ENCODE measurements around the gene INHBC. TPM values are rescaled to one million over a fixed set of nuclear protein-coding genes. Genes with fewer than 3 reads are reported as not detected.

The INHBC gene
- 0.11 TPM in 1 of 2 replicates, not detected in the other for total RNA-seq (2014; rRNA removed; shearing (Covaris generic); ENCODE audit: low replicate concordance)

DNA sequence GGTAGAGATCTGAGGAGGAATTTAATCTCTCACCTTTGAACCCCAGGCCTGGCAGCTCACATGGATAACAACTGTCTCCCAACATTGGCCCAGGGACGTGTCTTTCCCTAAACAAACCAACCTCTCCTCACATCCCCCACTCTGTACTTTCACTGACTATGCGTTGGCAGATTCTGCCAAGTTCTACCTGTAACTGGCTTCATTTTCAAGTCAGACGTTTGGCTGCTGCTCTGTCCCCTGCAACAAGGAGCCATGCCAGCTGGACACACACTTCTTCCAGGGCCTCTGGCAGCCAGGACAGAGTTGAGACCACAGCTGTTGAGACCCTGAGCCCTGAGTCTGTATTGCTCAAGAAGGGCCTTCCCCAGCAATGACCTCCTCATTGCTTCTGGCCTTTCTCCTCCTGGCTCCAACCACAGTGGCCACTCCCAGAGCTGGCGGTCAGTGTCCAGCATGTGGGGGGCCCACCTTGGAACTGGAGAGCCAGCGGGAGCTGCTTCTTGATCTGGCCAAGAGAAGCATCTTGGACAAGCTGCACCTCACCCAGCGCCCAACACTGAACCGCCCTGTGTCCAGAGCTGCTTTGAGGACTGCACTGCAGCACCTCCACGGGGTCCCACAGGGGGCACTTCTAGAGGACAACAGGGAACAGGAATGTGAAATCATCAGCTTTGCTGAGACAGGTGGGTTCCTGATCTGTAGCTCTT lies at the start of gene INHBC:
Gene INHBC, plus strand, starts transcription at position 268 of the 707 bp plus-strand sequence. Its CDS starts 103 bp downstream, at position 371.
- Histone ChIP-seq H3K9me2 (replicated peaks; ENCODE audit: insufficient read depth, low read length) (no peaks in the 10 kb centered on the region), H3K9ac (ENCODE audit: low read length) (no peak within 1 kb of the TSS), H3K27ac (ENCODE audit: low read length) (no peak within 1 kb of the TSS), H4K20me1 (ENCODE audit: insufficient read depth, low read depth, low read length) (no peaks in the 10 kb centered on the region), H2AFZ (ENCODE audit: low read length) (no peak within 1 kb of the TSS), H3K4me2 (ENCODE audit: low read depth, low read length, poor library complexity, severe bottlenecking) (no peak within 1 kb of the TSS), H3K36me3 (ENCODE audit: insufficient read depth, low read length) (no peaks in the 10 kb centered on the region), H3K4me1 (ENCODE audit: low read length) (peaks cover 10% of the 10 kb centered on the region), H3K79me2 (ENCODE audit: low read length) (peaks cover 6% of the 10 kb centered on the region), H3K27me3 (ENCODE audit: low read length) (peaks cover 4% of the 10 kb centered on the region; the same call in 1 of the 2 replicates), H3K4me3 (ENCODE audit: low read length) (no peak within 1 kb of the TSS), H3K9me3 (ENCODE audit: low read length) (no peaks in the 10 kb centered on the region)
- DNase-seq, result no peak

DNA sequence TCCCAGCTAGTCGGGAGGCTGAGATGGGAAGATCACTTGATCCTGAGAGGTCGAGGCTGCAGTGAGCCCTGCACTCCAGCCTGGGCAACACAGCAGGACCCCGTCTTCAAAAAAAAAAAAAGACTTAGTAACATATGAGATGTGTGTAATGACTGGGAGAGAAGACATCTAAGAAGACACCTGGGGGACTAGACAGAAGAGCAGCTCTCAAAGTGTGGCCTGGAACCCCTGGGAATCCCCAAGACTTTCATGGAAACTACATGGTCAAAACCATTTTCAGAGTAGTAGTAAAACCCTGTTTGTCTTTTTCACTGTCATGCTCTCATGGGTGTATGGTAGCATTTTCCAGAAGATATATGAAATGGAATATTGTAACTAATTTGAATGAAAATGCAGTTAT lies 49.0 kb upstream of the INHBC start:
- no peaks in the 10 kb centered on the region; the same call in 1 of the 2 replicates for H3K4me1 ChIP-seq (ENCODE audit: low read length)
- H3K9me3 ChIP-seq (ENCODE audit: low read length), result no peaks in the 10 kb centered on the region
- H4K20me1 ChIP-seq (ENCODE audit: insufficient read depth, low read depth, low read length), result no peaks in the 10 kb centered on the region
- no peak for DNase-seq
- H3K4me2 ChIP-seq (ENCODE audit: low read depth, low read length, poor library complexity, severe bottlenecking), result no peak overlapping the region
- no peak overlapping the region for H3K27ac ChIP-seq (ENCODE audit: low read length)
- H3K79me2 ChIP-seq (ENCODE audit: low read length), result peaks cover 30% of the 10 kb centered on the region
- H3K27me3 ChIP-seq (ENCODE audit: low read length), result no peaks in the 10 kb centered on the region
- H3K9me2 ChIP-seq (replicated peaks; ENCODE audit: insufficient read depth, low read length), result no peaks in the 10 kb centered on the region
- no peak overlapping the region for H2AFZ ChIP-seq (ENCODE audit: low read length)
- no peak overlapping the region for H3K4me3 ChIP-seq (ENCODE audit: low read length)
- H3K9ac ChIP-seq (ENCODE audit: low read length), result no peak overlapping the region
- peaks cover 6% of the 10 kb centered on the region; the same call in 1 of the 2 replicates for H3K36me3 ChIP-seq (ENCODE audit: insufficient read depth, low read length)

DNA sequence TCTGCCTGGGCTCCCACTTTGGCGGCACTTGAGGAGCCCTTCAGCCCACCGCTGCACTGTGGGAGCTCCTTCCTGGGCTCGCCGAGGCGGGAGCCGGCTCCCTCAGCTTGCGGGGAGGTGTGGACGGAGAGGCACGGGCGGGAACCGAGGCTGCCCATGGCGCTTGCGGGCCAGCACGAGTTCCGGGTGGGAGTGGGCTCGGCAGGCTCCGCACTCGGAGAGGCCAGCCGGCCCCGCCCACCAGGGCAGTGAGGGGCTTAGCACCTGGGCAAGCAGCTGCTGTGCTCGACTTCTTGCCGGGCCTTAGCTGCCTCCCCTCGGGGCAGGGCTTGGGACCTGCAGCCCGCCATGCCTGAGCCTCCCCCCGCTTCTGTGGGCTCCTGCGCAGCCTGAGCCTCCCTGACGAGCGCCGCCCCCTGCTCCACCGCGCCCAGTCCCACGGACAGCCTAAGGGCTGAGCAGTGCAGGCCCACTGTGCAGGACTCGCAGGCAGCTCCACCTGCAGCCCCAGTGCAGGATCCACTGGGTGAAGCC lies 48.3 kb upstream of the INHBC start:
- Histone ChIP-seq H3K27me3 (ENCODE audit: low read length) (no peaks in the 10 kb centered on the region), H3K79me2 (ENCODE audit: low read length) (peaks cover 29% of the 10 kb centered on the region)

GRCh38 chr12:57388425-57388824 lies 46.2 kb upstream of the INHBC start:
- DNase-seq, result no peak
- H3K4me1 ChIP-seq (ENCODE audit: low read length), result no peaks in the 10 kb centered on the region
- no peaks in the 10 kb centered on the region for H3K9me3 ChIP-seq (ENCODE audit: low read length)
- no peaks in the 10 kb centered on the region for H4K20me1 ChIP-seq (ENCODE audit: insufficient read depth, low read depth, low read length)
- no peak overlapping the region for H3K9ac ChIP-seq (ENCODE audit: low read length)
- H3K4me3 ChIP-seq (ENCODE audit: low read length), result no peak overlapping the region
- H3K27me3 ChIP-seq (ENCODE audit: low read length), result no peaks in the 10 kb centered on the region
- H3K27ac ChIP-seq (ENCODE audit: low read length), result no peak overlapping the region
- no peaks in the 10 kb centered on the region for H3K9me2 ChIP-seq (replicated peaks; ENCODE audit: insufficient read depth, low read length)
- peaks cover 6% of the 10 kb centered on the region; the same call in 1 of the 2 replicates for H3K36me3 ChIP-seq (ENCODE audit: insufficient read depth, low read length)
- H2AFZ ChIP-seq (ENCODE audit: low read length), result no peak overlapping the region
- H3K79me2 ChIP-seq (ENCODE audit: low read length), result peaks cover 37% of the 10 kb centered on the region
- no peak overlapping the region for H3K4me2 ChIP-seq (ENCODE audit: low read depth, low read length, poor library complexity, severe bottlenecking)

More for the DNA sequence above, 48.3 kb upstream of the INHBC start:
- no peak overlapping the region for H3K9ac ChIP-seq (ENCODE audit: low read length)
- H3K9me3 ChIP-seq (ENCODE audit: low read length), result no peaks in the 10 kb centered on the region
- no peak overlapping the region for H2AFZ ChIP-seq (ENCODE audit: low read length)
- no peak overlapping the region for H3K4me2 ChIP-seq (ENCODE audit: low read depth, low read length, poor library complexity, severe bottlenecking)
- DNase-seq, result no peak
- no peak overlapping the region for H3K27ac ChIP-seq (ENCODE audit: low read length)
- H4K20me1 ChIP-seq (ENCODE audit: insufficient read depth, low read depth, low read length), result no peaks in the 10 kb centered on the region
- H3K4me1 ChIP-seq (ENCODE audit: low read length), result no peaks in the 10 kb centered on the region
- H3K9me2 ChIP-seq (replicated peaks; ENCODE audit: insufficient read depth, low read length), result no peaks in the 10 kb centered on the region
- peaks cover 6% of the 10 kb centered on the region; the same call in 1 of the 2 replicates for H3K36me3 ChIP-seq (ENCODE audit: insufficient read depth, low read length)
- no peak overlapping the region for H3K4me3 ChIP-seq (ENCODE audit: low read length)

- H3K4me3 ChIP-seq (ENCODE audit: low read length), result no peak overlapping the region
- no peak overlapping the region for H3K9ac ChIP-seq (ENCODE audit: low read length)
- no peak for DNase-seq
- H3K79me2 ChIP-seq (ENCODE audit: low read length), result peaks cover 37% of the 10 kb centered on the region
- no peak overlapping the region for H3K27ac ChIP-seq (ENCODE audit: low read length)
- no peaks in the 10 kb centered on the region for H3K9me2 ChIP-seq (replicated peaks; ENCODE audit: insufficient read depth, low read length)
- no peaks in the 10 kb centered on the region for H3K27me3 ChIP-seq (ENCODE audit: low read length)
- no peak overlapping the region for H3K4me2 ChIP-seq (ENCODE audit: low read depth, low read length, poor library complexity, severe bottlenecking)
- H3K9me3 ChIP-seq (ENCODE audit: low read length), result no peaks in the 10 kb centered on the region
- peaks cover 11% of the 10 kb centered on the region; the same call in 1 of the 2 replicates for H3K36me3 ChIP-seq (ENCODE audit: insufficient read depth, low read length)
- no peaks in the 10 kb centered on the region for H3K4me1 ChIP-seq (ENCODE audit: low read length)
- H2AFZ ChIP-seq (ENCODE audit: low read length), result no peak overlapping the region
- H4K20me1 ChIP-seq (ENCODE audit: insufficient read depth, low read depth, low read length), result no peaks in the 10 kb centered on the region
Observed at GRCh38 chr12:57389033-57389432, 45.6 kb upstream of the INHBC start.

GRCh38 chr12:57390174-57390573 lies 44.4 kb upstream of the INHBC start:
- H3K4me1 ChIP-seq (ENCODE audit: low read length), result no peaks in the 10 kb centered on the region
- peaks cover 11% of the 10 kb centered on the region; the same call in 1 of the 2 replicates for H3K36me3 ChIP-seq (ENCODE audit: insufficient read depth, low read length)
- H3K9me3 ChIP-seq (ENCODE audit: low read length), result no peaks in the 10 kb centered on the region
- no peak overlapping the region for H2AFZ ChIP-seq (ENCODE audit: low read length)
- H3K27me3 ChIP-seq (ENCODE audit: low read length), result no peaks in the 10 kb centered on the region
- DNase-seq, result no peak
- H3K9ac ChIP-seq (ENCODE audit: low read length), result no peak overlapping the region
- H3K9me2 ChIP-seq (replicated peaks; ENCODE audit: insufficient read depth, low read length), result no peaks in the 10 kb centered on the region
- H3K4me3 ChIP-seq (ENCODE audit: low read length), result no peak overlapping the region
- no peak overlapping the region for H3K4me2 ChIP-seq (ENCODE audit: low read depth, low read length, poor library complexity, severe bottlenecking)
- H4K20me1 ChIP-seq (ENCODE audit: insufficient read depth, low read depth, low read length), result no peaks in the 10 kb centered on the region
- H3K27ac ChIP-seq (ENCODE audit: low read length), result no peak overlapping the region
- peaks cover 37% of the 10 kb centered on the region for H3K79me2 ChIP-seq (ENCODE audit: low read length)

DNA sequence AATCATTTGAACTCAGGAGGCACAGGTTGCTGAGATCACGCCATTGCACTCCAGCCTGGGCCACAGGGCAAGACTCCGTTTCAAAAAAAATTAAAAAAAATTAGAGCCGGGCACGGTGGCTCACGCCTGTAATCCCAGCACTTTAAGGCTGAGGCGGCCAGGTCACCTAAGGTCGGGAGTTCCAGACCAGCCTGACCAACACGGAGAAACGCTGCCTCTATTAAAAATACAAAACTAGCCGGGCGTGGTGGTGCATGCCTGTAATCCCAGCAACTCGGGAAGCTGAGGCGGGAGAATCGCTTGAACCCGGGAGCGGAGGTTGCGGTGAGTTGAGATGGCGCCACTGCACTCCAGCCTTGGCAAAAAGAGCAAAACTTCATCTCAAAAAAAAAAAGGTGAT lies 39.5 kb upstream of the INHBC start:
- Histone ChIP-seq H3K36me3 (ENCODE audit: insufficient read depth, low read length) (peaks cover 5% of the 10 kb centered on the region; the same call in 1 of the 2 replicates), H3K4me2 (ENCODE audit: low read depth, low read length, poor library complexity, severe bottlenecking) (no peak overlapping the region)
- DNase-seq, result no peak

GRCh38 chr12:57397441-57397840 lies 37.1 kb upstream of the INHBC start:
- Histone ChIP-seq H3K4me3 (ENCODE audit: low read length) (no peak overlapping the region), H3K4me2 (ENCODE audit: low read depth, low read length, poor library complexity, severe bottlenecking) (no peak overlapping the region), H3K9ac (ENCODE audit: low read length) (no peak overlapping the region), H3K27ac (ENCODE audit: low read length) (no peak overlapping the region), H3K9me3 (ENCODE audit: low read length) (no peaks in the 10 kb centered on the region), H3K27me3 (ENCODE audit: low read length) (no peaks in the 10 kb centered on the region), H4K20me1 (ENCODE audit: insufficient read depth, low read depth, low read length) (no peaks in the 10 kb centered on the region), H3K9me2 (replicated peaks; ENCODE audit: insufficient read depth, low read length) (no peaks in the 10 kb centered on the region), H2AFZ (ENCODE audit: low read length) (no peak overlapping the region), H3K36me3 (ENCODE audit: insufficient read depth, low read length) (peaks cover 5% of the 10 kb centered on the region; the same call in 1 of the 2 replicates), H3K79me2 (ENCODE audit: low read length) (peaks cover 48% of the 10 kb centered on the region), H3K4me1 (ENCODE audit: low read length) (no peaks in the 10 kb centered on the region)
- DNase-seq, result no peak

More for the DNA sequence above, 39.5 kb upstream of the INHBC start:
- H3K9me2 ChIP-seq (replicated peaks; ENCODE audit: insufficient read depth, low read length), result no peaks in the 10 kb centered on the region
- no peak overlapping the region for H3K4me3 ChIP-seq (ENCODE audit: low read length)
- H4K20me1 ChIP-seq (ENCODE audit: insufficient read depth, low read depth, low read length), result no peaks in the 10 kb centered on the region
- H2AFZ ChIP-seq (ENCODE audit: low read length), result no peak overlapping the region
- H3K9me3 ChIP-seq (ENCODE audit: low read length), result no peaks in the 10 kb centered on the region
- H3K27ac ChIP-seq (ENCODE audit: low read length), result no peak overlapping the region
- H3K4me1 ChIP-seq (ENCODE audit: low read length), result no peaks in the 10 kb centered on the region
- H3K9ac ChIP-seq (ENCODE audit: low read length), result no peak overlapping the region
- peaks cover 49% of the 10 kb centered on the region for H3K79me2 ChIP-seq (ENCODE audit: low read length)
- no peaks in the 10 kb centered on the region for H3K27me3 ChIP-seq (ENCODE audit: low read length)
